ENCODE measurements around the gene ILF2.
"Not testable (repeated sequence)": the region's sequence is repeated elsewhere in the genome, so short reads cannot be mapped to it uniquely, and the experiment has no call there.

Gene ILF2

GRCh38 chr1:153677718-153678518 is 7.1 kb upstream of the ILF2 start:
- Histone ChIP-seq H3K4me1 (no peaks in the 10 kb centered on the region), H3K27me3 (peaks cover 19% of the 10 kb centered on the region), H3K4me3 (ENCODE audit: low read depth, low read length) (peak overlapping the region; percentile 59), H3K9me3 (no peaks in the 10 kb centered on the region), H3K36me3 (no peaks in the 10 kb centered on the region)
- peak; percentile 68 for DNase-seq
- TF ChIP-seq CTCF (IDR thresholded peaks at IDR 0.05; ENCODE audit: low read depth, low read length), result peak; percentile 97

- no peak for DNase-seq
- H3K36me3 ChIP-seq, result peaks cover 18% of the 10 kb centered on the region
- peaks cover 6% of the 10 kb centered on the region for H3K27me3 ChIP-seq
- H3K4me1 ChIP-seq, result no peaks in the 10 kb centered on the region
- H3K9me3 ChIP-seq, result no peaks in the 10 kb centered on the region
- no peak for TF ChIP-seq CTCF (IDR thresholded peaks at IDR 0.05; ENCODE audit: low read depth, low read length)
- H3K4me3 ChIP-seq (ENCODE audit: low read depth, low read length), result no peak overlapping the region
Measured at GRCh38 chr1:153673511-153673910, 2.7 kb upstream of the ILF2 start.

- peak overlapping the region; percentile 73 for H3K4me3 ChIP-seq (ENCODE audit: low read depth, low read length)
- not testable (repeated sequence) for H3K9me3 ChIP-seq, H3K27me3 ChIP-seq, H3K4me1 ChIP-seq
- DNase-seq, result peak; percentile 47
- peak; percentile 23; the same call in 1 of the 2 replicates for TF ChIP-seq CTCF (IDR thresholded peaks at IDR 0.05; ENCODE audit: low read depth, low read length)
- H3K36me3 ChIP-seq, result peaks cover 35% of the 10 kb centered on the region
Measured at GRCh38 chr1:153671628-153672353, 998 bp upstream of the ILF2 start.

GRCh38 chr1:153670257-153670858 is 435 bp downstream of the ILF2 start:
- no peaks in the 10 kb centered on the region for H3K27me3 ChIP-seq
- DNase-seq, result no peak
- H3K4me3 ChIP-seq (ENCODE audit: low read depth, low read length), result peak overlapping the region; percentile 98
- H3K9me3 ChIP-seq, result no peaks in the 10 kb centered on the region
- no peak for TF ChIP-seq CTCF (IDR thresholded peaks at IDR 0.05; ENCODE audit: low read depth, low read length)
- peaks cover 49% of the 10 kb centered on the region for H3K36me3 ChIP-seq
- H3K4me1 ChIP-seq, result no peaks in the 10 kb centered on the region

- no peak for DNase-seq
- Histone ChIP-seq H3K36me3 (peaks cover 57% of the 10 kb centered on the region), H3K27me3 (no peaks in the 10 kb centered on the region), H3K4me3 (ENCODE audit: low read depth, low read length) (peak overlapping the region; percentile 98), H3K4me1 (no peaks in the 10 kb centered on the region), H3K9me3 (no peaks in the 10 kb centered on the region)
- no peak for TF ChIP-seq CTCF (IDR thresholded peaks at IDR 0.05; ENCODE audit: low read depth, low read length)
Measured at GRCh38 chr1:153669606-153670005, 1.2 kb downstream of the ILF2 start.

GRCh38 chr1:153668672-153669071 is 2.1 kb downstream of the ILF2 start:
- H3K36me3 ChIP-seq, result peaks cover 66% of the 10 kb centered on the region
- H3K4me3 ChIP-seq (ENCODE audit: low read depth, low read length); H3K4me1 ChIP-seq; H3K27me3 ChIP-seq; H3K9me3 ChIP-seq; DNase-seq: not testable (repeated sequence)

All from BE2C (cell line).